DMS114 treated with DMSO at 0.1 percent for 48 hours (cell line): Measurements from ENCODE around the gene CENPP.

Experiments used
- DNase-seq: peaks from one replicate; lab custom pipeline; 2025; ENCODE audit not compliant: unreplicated experiment; lab: John Stamatoyannopoulos, UW

CENPP gene

GRCh38 chr9:92325269-92325990, at the start of gene CENPP, which contains the start of gene NOL8:
CENPP (plus strand) TSS chr9:92325953.
NOL8 (minus strand) TSS chr9:92325350; CDS start chr9:92324161, 1,189 bp downstream.
- DNase-seq = peak; percentile 72

DNA sequence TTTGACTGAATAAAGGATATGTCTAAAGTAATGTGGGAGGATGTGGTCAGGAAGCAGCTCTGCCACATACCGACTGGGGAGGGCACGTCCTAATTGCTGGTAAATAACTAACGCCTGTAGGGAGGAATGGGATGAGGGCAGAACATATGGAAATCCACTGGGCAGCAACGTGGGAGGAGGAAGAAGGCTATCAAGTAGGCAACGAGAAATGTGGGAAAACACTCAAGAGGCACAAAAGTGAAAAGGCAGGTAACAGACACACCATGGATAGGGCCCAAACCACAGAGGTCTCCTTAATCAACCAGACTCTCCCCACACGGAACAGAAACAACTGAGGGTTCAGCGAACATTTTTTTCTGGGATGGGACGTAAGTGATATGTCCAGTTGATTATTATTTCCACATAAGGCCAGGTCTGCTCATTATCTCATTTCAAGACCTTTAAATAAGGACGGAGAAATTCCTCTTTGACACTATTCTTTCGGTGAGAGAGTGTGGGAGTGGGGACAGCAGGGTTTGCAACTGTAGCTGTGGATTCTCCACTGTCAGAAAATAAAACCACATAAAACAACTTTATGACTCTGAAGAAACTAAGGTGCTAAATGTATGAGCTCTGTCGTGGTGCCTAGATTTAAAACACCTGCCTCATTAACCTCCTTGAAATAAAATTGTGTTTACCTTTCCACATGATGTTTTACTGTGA, 49.3 kb upstream of the CENPP start:
- DNase-seq = no peak

- DNase-seq = no peak
Measured at GRCh38 chr9:92278110-92278509, 47.6 kb upstream of the CENPP start.

DNA sequence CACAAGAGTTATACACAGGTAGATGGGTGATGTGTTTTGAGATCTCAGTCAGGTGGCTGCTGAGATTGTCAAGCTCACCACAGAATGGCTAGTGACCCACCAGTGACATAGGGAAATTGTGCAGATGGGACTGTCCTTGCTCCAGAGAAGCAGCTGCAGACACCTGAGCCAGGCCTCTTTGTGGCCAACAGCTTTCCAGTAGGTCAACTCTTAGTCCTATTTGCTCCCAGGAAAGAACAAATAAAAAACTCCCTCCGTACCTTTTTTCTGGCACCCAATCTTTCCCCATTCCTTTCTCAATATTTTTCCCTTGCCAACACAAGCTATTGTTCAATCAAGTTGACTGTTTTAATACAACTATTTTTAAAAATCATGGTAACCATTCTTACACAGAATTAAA, 46.5 kb upstream of the CENPP start:
- no peak for DNase-seq

- DNase-seq = no peak
Measured at GRCh38 chr9:92289708-92290390, 35.9 kb upstream of the CENPP start.

GRCh38 chr9:92290785-92291429, 34.8 kb upstream of the CENPP start:
- DNase-seq = no peak

- DNase-seq = no peak
Measured at GRCh38 chr9:92291577-92291976, 34.2 kb upstream of the CENPP start.

- DNase-seq = no peak
Measured at GRCh38 chr9:92292338-92293074, 33.2 kb upstream of the CENPP start.

GRCh38 chr9:92293075-92293354, 32.7 kb upstream of the CENPP start:
- DNase-seq = no peak

DNA sequence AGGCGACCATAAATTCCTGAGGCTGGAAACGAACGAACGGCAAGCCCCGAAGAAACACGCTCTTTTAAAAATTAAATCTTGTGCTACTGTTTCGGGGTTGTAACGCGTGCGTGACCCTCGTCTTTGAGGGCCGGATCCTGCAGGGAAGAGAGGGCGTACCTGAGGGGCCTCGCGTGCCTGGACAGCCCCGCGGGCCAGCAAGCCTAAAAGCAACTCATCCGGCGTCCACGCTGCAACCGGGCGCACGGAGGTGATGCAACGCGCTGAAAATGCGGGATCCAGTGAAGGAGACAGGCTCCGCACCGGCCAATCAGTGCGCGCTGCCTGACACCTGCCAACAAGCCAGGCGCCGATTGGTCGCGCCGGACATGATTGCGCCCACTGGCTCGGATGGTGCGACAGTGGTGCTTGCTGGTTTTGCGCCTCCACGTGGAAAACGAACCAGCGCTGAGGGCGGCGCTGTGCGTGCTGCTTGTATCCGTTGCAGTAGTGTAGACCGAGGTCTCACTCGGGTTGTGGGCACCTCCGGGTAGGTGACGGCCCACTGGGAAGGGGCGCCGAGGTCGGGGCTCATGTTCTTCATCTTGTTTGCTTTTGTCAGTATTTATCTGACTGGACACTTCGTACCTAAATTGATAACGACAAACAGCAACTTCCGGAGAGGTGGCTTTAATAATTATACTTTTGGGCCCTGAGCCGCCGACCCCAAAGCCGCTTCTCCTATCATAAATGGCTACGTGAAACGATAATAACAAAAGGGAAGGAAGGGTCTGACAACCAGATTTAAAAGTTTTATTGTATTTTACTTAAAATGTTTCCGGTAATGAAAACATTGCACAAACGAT, 32.1 kb upstream of the CENPP start, which contains the start of gene IARS1:
TSS of gene IARS1 (minus strand) at position 246 of the 845 bp plus-strand sequence. CDS start 4,278 bp downstream, outside the sequence.
- peak; percentile 80 for DNase-seq

DNA sequence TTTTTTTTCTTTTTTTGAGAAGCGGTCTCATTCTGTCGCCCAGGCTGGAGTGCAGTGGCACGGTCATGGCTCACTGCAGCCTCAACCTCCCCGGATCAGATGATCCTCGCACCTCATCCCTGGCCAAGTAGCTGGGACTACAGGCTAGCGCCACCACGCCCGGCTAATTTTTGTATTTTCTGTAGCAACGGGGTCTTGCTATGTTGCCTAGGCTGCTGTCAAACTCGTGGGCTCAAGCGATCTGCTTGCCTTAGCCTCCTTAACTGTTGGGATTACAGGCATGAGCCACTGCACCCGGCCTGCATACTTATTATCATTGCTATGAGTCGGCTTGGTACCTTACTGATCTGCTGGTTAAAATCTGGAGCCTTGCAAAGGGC, 31.5 kb upstream of the CENPP start:
- DNase-seq = no peak

- DNase-seq = no peak
Measured at GRCh38 chr9:92295240-92295790, 30.4 kb upstream of the CENPP start.

DNA sequence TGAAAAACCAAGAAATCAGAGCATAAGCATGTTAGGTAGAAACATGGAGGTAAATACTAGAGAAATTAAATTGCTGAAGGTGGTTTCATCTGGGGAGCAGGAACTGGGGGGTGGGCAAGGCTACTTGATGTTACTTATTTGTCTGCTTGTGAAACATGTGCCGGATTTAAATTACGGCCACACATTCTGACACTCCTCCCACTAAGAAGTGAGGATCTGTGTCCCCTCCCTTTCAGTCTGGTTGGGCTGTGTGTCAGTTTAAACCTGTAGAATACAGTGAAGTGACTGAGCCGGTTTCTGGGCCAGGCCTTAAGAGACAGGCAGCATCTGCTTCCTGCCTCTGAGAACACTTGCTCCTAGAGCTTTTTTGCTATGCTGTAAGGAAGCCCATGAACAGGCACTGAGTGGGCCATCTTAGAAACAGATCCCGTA, 29.9 kb upstream of the CENPP start:
- no peak for DNase-seq

DNA sequence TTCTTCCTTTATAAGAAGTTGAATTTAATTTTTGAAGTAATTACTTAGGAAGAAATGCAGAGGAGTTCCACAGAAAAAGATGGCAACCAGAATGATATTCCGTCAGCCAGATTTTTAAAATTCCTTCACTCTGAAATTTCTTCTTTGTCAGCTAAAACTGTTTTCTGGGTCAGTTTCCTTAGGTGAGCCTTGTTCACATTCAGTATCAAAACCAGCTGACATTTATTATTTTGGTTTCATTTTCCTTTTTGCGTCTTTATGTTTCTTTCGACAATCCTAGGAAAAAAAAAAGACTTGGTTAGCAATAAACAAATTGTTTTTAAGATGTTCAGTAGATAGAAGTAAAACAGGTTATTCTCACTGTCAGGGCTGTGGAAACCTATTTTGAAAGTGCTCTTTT, 28.1 kb upstream of the CENPP start:
- no peak for DNase-seq

GRCh38 chr9:92298036-92298435, 27.7 kb upstream of the CENPP start:
- no peak for DNase-seq

DNA sequence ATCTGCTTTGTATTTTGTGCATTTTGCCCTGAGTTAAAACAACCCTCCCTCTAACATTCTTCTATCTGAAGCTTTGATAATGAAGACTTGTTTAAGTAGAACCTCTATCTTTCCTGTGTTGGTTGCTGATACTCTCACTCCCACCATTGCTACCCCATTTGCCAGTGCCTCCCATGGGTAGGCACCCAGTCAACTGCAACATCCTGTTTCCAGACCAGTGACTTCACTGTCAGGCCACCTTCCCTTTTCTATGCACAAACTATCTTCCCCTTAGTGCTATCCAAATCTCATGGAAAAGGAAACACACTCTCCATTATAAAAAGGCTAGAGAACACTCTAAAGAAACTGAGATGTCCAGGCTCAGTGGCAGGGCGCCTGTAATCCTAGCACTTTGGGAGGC, 26.6 kb upstream of the CENPP start:
- DNase-seq = no peak

- no peak for DNase-seq
Measured at GRCh38 chr9:92300936-92301335, 24.8 kb upstream of the CENPP start.

DNA sequence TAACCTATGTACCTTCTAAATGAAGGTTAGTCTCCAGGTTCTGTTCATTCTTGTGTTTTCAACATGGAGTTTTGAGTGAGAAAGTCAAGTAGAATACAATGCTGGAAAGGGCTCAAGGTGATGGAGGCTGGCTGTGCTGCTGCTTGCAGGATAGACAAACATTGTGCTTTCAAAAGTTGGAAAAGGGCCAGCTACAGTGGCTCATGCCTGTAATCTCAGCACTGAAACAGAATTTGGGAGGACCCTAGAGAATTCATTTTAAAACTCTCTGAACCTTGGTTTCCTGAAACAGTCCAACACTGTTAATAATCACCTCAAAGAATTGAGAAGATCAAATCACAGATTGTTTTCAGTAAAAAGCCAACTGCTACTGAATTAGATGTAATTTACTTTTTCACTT, 16.9 kb upstream of the CENPP start:
- no peak for DNase-seq

GRCh38 chr9:92310562-92310961, 15.2 kb upstream of the CENPP start:
- no peak for DNase-seq
